Natural killer cell (primary cell): ENCODE results near the gene COA5. TPM values are rescaled to one million over a fixed set of nuclear protein-coding genes. Genes with fewer than 3 reads are reported as not detected.

Experiments used
- ATAC-seq, 3 donors: fragments of 150-1000 bp in 2 of 3; fragments of 200-7000 bp in 1 of 3; cut with Tn5 transposase; 1 replicate in 1 of 3; 2 replicates in 2 of 3; pipeline ENCODE4 v1.10.0; 2021; ENCODE audit warnings: mild to moderate bottlenecking in 2 of 3, moderate library complexity in 2 of 3
- DNase-seq, 2 donors: peaks; one replicate each; pipeline versions ENCODE4 v3.0.0 to v3.0.0-alpha.2; 2013 to 2021; ENCODE audit warnings: mixed read lengths in 1 of 2
- H3K27ac ChIP-seq: one replicate; pipeline ENCODE4 v1.5.1; 2013; ENCODE audit warnings: mild to moderate bottlenecking, low read length
- H3K27me3 ChIP-seq: one replicate; pipeline ENCODE4 v1.6.1; 2013; ENCODE audit warnings: low read length; ENCODE audit not compliant: control insufficient read depth, insufficient read depth
- H3K36me3 ChIP-seq: one replicate; pipeline ENCODE4 v1.6.1; 2013; ENCODE audit warnings: low read length; ENCODE audit not compliant: control insufficient read depth, insufficient read depth
- H3K4me1 ChIP-seq: one replicate; pipeline ENCODE4 v1.6.1; 2013; ENCODE audit warnings: low read length; ENCODE audit not compliant: control insufficient read depth, insufficient read depth
- H3K4me3 ChIP-seq: one replicate; pipeline ENCODE4 v1.5.1; 2013; ENCODE audit warnings: low read length
- H3K9me3 ChIP-seq: one replicate; pipeline ENCODE4 v1.6.1; 2013; ENCODE audit warnings: low read length; ENCODE audit not compliant: control insufficient read depth, insufficient read depth
- H3K27ac Mint-ChIP-seq, 2 donors: one replicate each; pipeline ENCODE4 v1.8.0; 2022; ENCODE audit warnings: mild to moderate bottlenecking in 2 of 2, mixed read lengths in 2 of 2, moderate library complexity in 1 of 2
- H3K27me3 Mint-ChIP-seq, 2 donors: one replicate each; pipeline ENCODE4 v1.8.0; 2022; ENCODE audit warnings: low read depth in 2 of 2, mixed read lengths in 2 of 2
- H3K36me3 Mint-ChIP-seq: one replicate; pipeline ENCODE4 v1.8.0; 2022; ENCODE audit warnings: mixed read lengths
- H3K4me1 Mint-ChIP-seq, 2 donors: one replicate each; pipeline ENCODE4 v1.8.0; 2022; ENCODE audit warnings: mixed read lengths in 2 of 2
- H3K4me3 Mint-ChIP-seq: one replicate; pipeline ENCODE4 v1.8.0; 2022; ENCODE audit warnings: mild to moderate bottlenecking, moderate library complexity, mixed read lengths
- H3K9me3 Mint-ChIP-seq, 2 donors: one replicate each; pipeline ENCODE4 v1.8.0; 2022; ENCODE audit warnings: mixed read lengths in 2 of 2
- CTCF ChIP-seq: fragments of 200-600 bp; IDR thresholded peaks from one replicate; pipeline ENCODE4 v1.8.0; 2022; ENCODE audit warnings: antibody characterized with exemption
- WGBS: methylation state at CpG from one replicate; pipeline ENCODE4 v1.1.7; 2013; ENCODE audit warnings: missing lambda C conversion rate; ENCODE audit not compliant: insufficient coverage; 5-methylcytosine and 5-hydroxymethylcytosine counted together
- intact Hi-C: fragments of 100-400 bp; cut with micrococcal nuclease; formaldehyde crosslinking; loops from one replicate; pipeline ENCODE4 v1.14.2; 2022
- total RNA-seq, 4 donors: library from RNA; stranded (reverse); fragments of 120-200 nt in 1 of 4; gene quantifications; one replicate each; pipeline versions ENCODE4 v1.2.3 to v1.2.4, GENCODE V29; 2013 to 2022

The COA5 gene
- total RNA-seq, 3 donors from 2014 or later (not counting 1 experiment from before 2014, with no cell fraction given): 27.4 to 39.6 (median 36.1) TPM

- 99% methylated on average over 4 of the region's 4 CpGs for WGBS
- DNase-seq (no peak), ATAC-seq (no peak)
- no peaks in the 10 kb centered on the region for H3K27me3 ChIP-seq
- intact Hi-C loops: no loop called here
- H3K27me3 Mint-ChIP-seq: no peaks in the 10 kb centered on the region
- no peak for TF ChIP-seq CTCF
- H3K4me1 Mint-ChIP-seq: peaks cover 21 to 22% of the 10 kb centered on the region in 2 donors
- H3K27ac Mint-ChIP-seq: peak overlapping the region; percentile 66 to 77
- peaks cover 27% of the 10 kb centered on the region for H3K36me3 Mint-ChIP-seq
- no peaks in the 10 kb centered on the region for H3K4me1 ChIP-seq
- no peak overlapping the region for H3K4me3 ChIP-seq
- H3K9me3 ChIP-seq: no peaks in the 10 kb centered on the region
- no peak overlapping the region for H3K27ac ChIP-seq
- no peak overlapping the region for H3K4me3 Mint-ChIP-seq
- H3K9me3 Mint-ChIP-seq: peaks cover 0 to 2% of the 10 kb centered on the region in 2 donors
- peaks cover 78% of the 10 kb centered on the region for H3K36me3 ChIP-seq
Measured at GRCh38 chr2:98589489-98589888, 18.8 kb downstream of the COA5 start.

- no peaks in the 10 kb centered on the region for H3K27me3 ChIP-seq
- no peak for ATAC-seq
- H3K4me1 ChIP-seq: no peaks in the 10 kb centered on the region
- H3K4me3 Mint-ChIP-seq: no peak overlapping the region
- H3K4me3 ChIP-seq: no peak overlapping the region
- H3K36me3 ChIP-seq: peaks cover 84% of the 10 kb centered on the region
- no peaks in the 10 kb centered on the region for H3K27me3 Mint-ChIP-seq
- peaks cover 0 to 1% of the 10 kb centered on the region in 2 donors for H3K9me3 Mint-ChIP-seq
- peaks cover 19 to 21% of the 10 kb centered on the region in 2 donors for H3K4me1 Mint-ChIP-seq
- H3K9me3 ChIP-seq: no peaks in the 10 kb centered on the region
- no peak for TF ChIP-seq CTCF
- intact Hi-C loops: no loop called here
- DNase-seq: no peak
- H3K27ac Mint-ChIP-seq: peak overlapping the region; percentile 66 to 77
- H3K27ac ChIP-seq: no peak overlapping the region
- peaks cover 24% of the 10 kb centered on the region for H3K36me3 Mint-ChIP-seq
- 92% methylated on average over 4 of the region's 4 CpGs for WGBS
Measured at GRCh38 chr2:98588880-98589431, 19.4 kb downstream of the COA5 start.

- Mint-ChIP-seq H3K27ac (peak overlapping the region in 1 of 2 donors; percentile 77), H3K36me3 (peaks cover 33% of the 10 kb centered on the region), H3K9me3 (no peaks in the 10 kb centered on the region), H3K4me1 (peaks cover 5 to 7% of the 10 kb centered on the region in 2 donors), H3K4me3 (no peak overlapping the region), H3K27me3 (no peaks in the 10 kb centered on the region)
- ATAC-seq (no peak), DNase-seq (no peak)
- 94% methylated on average over 5 of the region's 6 CpGs for WGBS
- H3K36me3 ChIP-seq: peaks cover 86% of the 10 kb centered on the region
- H3K27me3 ChIP-seq: no peaks in the 10 kb centered on the region
- no peak overlapping the region for H3K27ac ChIP-seq
- TF ChIP-seq CTCF: no peak
- intact Hi-C loops: no loop called here
- no peak overlapping the region for H3K4me3 ChIP-seq
- no peaks in the 10 kb centered on the region for H3K9me3 ChIP-seq
- no peaks in the 10 kb centered on the region for H3K4me1 ChIP-seq
Measured at GRCh38 chr2:98586551-98587140, 21.7 kb downstream of the COA5 start.

DNA sequence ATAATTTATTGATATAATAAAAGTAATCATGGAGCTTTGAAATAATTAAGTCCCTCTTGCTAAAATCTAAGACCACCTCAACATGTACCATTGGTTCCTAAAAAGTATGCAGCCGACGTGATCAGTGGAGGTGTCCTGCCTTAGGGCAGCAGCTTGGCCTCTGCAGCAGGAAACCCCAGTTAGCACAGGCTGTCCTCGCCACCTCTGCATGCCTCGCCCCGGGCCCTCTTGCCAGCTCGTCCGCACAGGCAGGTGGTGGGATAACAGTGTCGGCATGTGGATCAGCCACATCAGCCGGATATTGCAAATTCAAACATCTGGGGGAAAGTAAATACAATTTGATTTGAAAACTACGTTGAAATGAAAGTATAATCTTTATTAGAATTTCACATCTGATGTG, 22.9 kb downstream of the COA5 start:
- H3K27ac Mint-ChIP-seq: no peak overlapping the region
- WGBS: 98% methylated on average over 10 of the region's 10 CpGs
- Histone ChIP-seq H3K27ac (no peak overlapping the region), H3K9me3 (no peaks in the 10 kb centered on the region), H3K4me3 (no peak overlapping the region), H3K36me3 (peaks cover 85% of the 10 kb centered on the region), H3K4me1 (no peaks in the 10 kb centered on the region), H3K27me3 (no peaks in the 10 kb centered on the region)
- no peaks in the 10 kb centered on the region for H3K4me1 Mint-ChIP-seq
- intact Hi-C loops: no loop called here
- ATAC-seq: no peak
- no peak overlapping the region for H3K4me3 Mint-ChIP-seq
- TF ChIP-seq CTCF: no peak
- H3K9me3 Mint-ChIP-seq: no peaks in the 10 kb centered on the region
- DNase-seq: no peak
- H3K36me3 Mint-ChIP-seq: peaks cover 24% of the 10 kb centered on the region
- H3K27me3 Mint-ChIP-seq: no peaks in the 10 kb centered on the region
